Measurements from ENCODE around the gene STX8. TPM values are rescaled to one million over a fixed set of nuclear protein-coding genes. Genes with fewer than 3 reads are reported as not detected.

The STX8 gene
- polyA plus RNA-seq, 1 of the 3 experiments (the other 2 are of a cell fraction): 51.3 TPM

DNA sequence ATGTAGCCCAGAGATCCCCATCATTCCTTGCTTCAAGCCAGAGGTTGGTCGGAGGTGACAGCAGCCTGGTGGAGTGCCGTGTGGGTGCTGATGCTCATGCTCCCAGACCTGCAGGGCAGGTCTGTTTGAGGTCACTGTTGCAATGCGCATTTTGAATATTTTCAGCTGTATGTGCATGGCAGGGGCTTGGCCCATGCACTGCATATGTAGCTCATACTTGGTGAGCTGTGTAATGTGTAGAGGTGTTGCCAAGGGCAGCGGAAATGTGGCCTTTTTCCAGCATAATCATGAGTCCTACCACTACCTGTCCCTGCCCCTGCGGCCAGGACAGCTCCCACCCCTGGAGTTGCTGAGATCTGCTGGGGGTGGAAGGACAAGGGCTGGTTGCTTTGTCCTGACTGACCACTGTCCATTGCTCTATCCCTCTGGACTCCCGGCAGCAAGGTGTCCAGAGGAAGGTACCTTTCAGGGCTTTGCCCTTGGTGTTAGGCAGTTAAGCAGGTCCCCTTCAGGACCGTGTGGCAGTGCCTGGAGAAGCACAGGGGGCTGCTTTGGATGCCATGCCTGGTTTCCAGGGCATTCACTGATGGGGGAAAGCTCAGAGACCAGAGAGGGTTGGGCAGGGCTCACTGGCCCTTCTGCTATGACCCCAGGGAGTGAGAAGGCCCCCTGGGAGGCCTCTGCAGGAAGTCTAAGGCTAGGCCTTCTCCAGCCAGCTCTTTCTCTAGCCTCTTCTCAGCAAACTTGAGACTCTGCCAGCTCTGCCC, 339.2 kb downstream of the STX8 start:
- Histone ChIP-seq H3K9me2 (no peaks in the 10 kb centered on the region), H3K27ac (ENCODE audit: low read depth in 2 of 2, low read length in 1 of 2) (no peak overlapping the region), H3K4me3 (ENCODE audit: low read depth in 2 of 2, low read length in 1 of 2) (no peak overlapping the region), H4K20me1 (ENCODE audit: insufficient read depth) (no peaks in the 10 kb centered on the region), H2AFZ (ENCODE audit: low read depth) (no peak overlapping the region), H3K9ac (no peak overlapping the region), H3K27me3 (ENCODE audit: insufficient read depth) (no peaks in the 10 kb centered on the region), H3K79me2 (ENCODE audit: insufficient read depth) (no peaks in the 10 kb centered on the region), H3K4me2 (no peak overlapping the region), H3K9me3 (no peaks in the 10 kb centered on the region), H3F3A (replicated peaks; ENCODE audit: insufficient read depth) (no peaks in the 10 kb centered on the region), H3K4me1 (ENCODE audit: control insufficient read depth in 1 of 2, insufficient read depth in 2 of 2, low read depth in 1 of 2, low read length in 1 of 2) (peaks cover 0 to 21% of the 10 kb centered on the region in 2 experiments; a peak in 2 of 4 replicates), H3K36me3 (replicated peaks in 1 of 2; ENCODE audit: control insufficient read depth in 1 of 2, insufficient read depth in 2 of 2, low read length in 1 of 2) (no peaks in the 10 kb centered on the region)
- CTCF ChIA-PET: no interaction called here
- WGBS (ENCODE audit: low lambda C conversion rate): 85% methylated on average over 7 of the region's 7 CpGs
- POLR2A ChIA-PET: no interaction called here
- TF ChIP-seq MEF2A (IDR thresholded peaks at IDR 0.05; ENCODE audit: borderline replicate concordance, low read depth) (no peak), TEAD4 (IDR thresholded peaks at IDR 0.05; ENCODE audit: borderline replicate concordance, insufficient read depth) (no peak), YY1 (IDR thresholded peaks at IDR 0.05; ENCODE audit: low read depth) (no peak), NRF1 (IDR thresholded peaks at IDR 0.05; ENCODE audit: low read depth, low read length) (no peak), POLR2AphosphoS5 (IDR thresholded peaks at IDR 0.05; ENCODE audit: low read depth, low read length) (no peak), FOSL2 (IDR thresholded peaks at IDR 0.05; ENCODE audit: borderline replicate concordance, low read depth) (no peak)
- TF ChIP-seq, protein P1, sequence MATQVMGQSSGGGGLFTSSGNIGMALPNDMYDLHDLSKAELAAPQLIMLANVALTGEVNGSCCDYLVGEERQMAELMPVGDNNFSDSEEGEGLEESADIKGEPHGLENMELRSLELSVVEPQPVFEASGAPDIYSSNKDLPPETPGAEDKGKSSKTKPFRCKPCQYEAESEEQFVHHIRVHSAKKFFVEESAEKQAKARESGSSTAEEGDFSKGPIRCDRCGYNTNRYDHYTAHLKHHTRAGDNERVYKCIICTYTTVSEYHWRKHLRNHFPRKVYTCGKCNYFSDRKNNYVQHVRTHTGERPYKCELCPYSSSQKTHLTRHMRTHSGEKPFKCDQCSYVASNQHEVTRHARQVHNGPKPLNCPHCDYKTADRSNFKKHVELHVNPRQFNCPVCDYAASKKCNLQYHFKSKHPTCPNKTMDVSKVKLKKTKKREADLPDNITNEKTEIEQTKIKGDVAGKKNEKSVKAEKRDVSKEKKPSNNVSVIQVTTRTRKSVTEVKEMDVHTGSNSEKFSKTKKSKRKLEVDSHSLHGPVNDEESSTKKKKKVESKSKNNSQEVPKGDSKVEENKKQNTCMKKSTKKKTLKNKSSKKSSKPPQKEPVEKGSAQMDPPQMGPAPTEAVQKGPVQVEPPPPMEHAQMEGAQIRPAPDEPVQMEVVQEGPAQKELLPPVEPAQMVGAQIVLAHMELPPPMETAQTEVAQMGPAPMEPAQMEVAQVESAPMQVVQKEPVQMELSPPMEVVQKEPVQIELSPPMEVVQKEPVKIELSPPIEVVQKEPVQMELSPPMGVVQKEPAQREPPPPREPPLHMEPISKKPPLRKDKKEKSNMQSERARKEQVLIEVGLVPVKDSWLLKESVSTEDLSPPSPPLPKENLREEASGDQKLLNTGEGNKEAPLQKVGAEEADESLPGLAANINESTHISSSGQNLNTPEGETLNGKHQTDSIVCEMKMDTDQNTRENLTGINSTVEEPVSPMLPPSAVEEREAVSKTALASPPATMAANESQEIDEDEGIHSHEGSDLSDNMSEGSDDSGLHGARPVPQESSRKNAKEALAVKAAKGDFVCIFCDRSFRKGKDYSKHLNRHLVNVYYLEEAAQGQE (IDR thresholded peaks at IDR 0.05; ENCODE audit: low read depth, low read length): no peak
- no peak for DNase-seq

DNA sequence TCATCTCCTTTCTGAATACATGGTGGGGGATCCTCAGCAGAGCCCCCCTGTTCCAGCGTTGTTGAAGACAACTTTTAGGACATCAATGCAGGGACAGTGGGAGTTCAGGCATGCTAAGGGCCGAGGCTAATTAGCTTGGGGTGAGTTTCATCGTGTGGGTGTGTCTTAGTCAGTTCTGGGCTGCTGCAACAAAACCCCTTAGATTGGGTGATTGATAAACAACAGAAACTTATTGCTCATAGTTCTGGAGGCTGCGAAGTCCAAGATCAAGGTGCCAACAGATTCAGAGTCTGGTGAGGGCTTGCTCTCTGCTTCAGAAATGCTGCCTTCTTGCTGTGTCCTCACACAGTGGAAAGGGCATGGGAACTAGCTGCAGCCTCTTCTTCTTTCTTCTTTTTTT, 340.3 kb downstream of the STX8 start:
- no peaks in the 10 kb centered on the region for H3K9me2 ChIP-seq
- ChIA-PET CTCF (no interaction called here), POLR2A (no interaction called here)
- H3K4me1 ChIP-seq (ENCODE audit: control insufficient read depth in 1 of 2, insufficient read depth in 2 of 2, low read depth in 1 of 2, low read length in 1 of 2): peaks cover 0 to 16% of the 10 kb centered on the region in 2 experiments; a peak in 1 of 4 replicates
- H3K79me2 ChIP-seq (ENCODE audit: insufficient read depth): no peaks in the 10 kb centered on the region
- no peaks in the 10 kb centered on the region for H3K36me3 ChIP-seq (replicated peaks in 1 of 2; ENCODE audit: control insufficient read depth in 1 of 2, insufficient read depth in 2 of 2, low read length in 1 of 2)
- no peak overlapping the region for H3K27ac ChIP-seq (ENCODE audit: low read depth in 2 of 2, low read length in 1 of 2)
- H3K4me2 ChIP-seq: no peak overlapping the region
- H2AFZ ChIP-seq (ENCODE audit: low read depth): no peak overlapping the region
- no peaks in the 10 kb centered on the region for H3K9me3 ChIP-seq
- no peak overlapping the region for H3K4me3 ChIP-seq (ENCODE audit: low read depth in 2 of 2, low read length in 1 of 2)
- no peaks in the 10 kb centered on the region for H4K20me1 ChIP-seq (ENCODE audit: insufficient read depth)
- H3F3A ChIP-seq (replicated peaks; ENCODE audit: insufficient read depth): no peaks in the 10 kb centered on the region
- 62% methylated on average over 4 of the region's 4 CpGs for WGBS (ENCODE audit: low lambda C conversion rate)
- DNase-seq: no peak
- no peak for TF ChIP-seq SIN3A (IDR thresholded peaks at IDR 0.05; ENCODE audit: borderline replicate concordance, low read depth, low read length)
- TF ChIP-seq, protein P2, sequence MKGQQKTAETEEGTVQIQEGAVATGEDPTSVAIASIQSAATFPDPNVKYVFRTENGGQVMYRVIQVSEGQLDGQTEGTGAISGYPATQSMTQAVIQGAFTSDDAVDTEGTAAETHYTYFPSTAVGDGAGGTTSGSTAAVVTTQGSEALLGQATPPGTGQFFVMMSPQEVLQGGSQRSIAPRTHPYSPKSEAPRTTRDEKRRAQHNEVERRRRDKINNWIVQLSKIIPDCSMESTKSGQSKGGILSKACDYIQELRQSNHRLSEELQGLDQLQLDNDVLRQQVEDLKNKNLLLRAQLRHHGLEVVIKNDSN (IDR thresholded peaks at IDR 0.05; ENCODE audit: borderline replicate concordance, low read depth): no peak
- TF ChIP-seq, protein P3, sequence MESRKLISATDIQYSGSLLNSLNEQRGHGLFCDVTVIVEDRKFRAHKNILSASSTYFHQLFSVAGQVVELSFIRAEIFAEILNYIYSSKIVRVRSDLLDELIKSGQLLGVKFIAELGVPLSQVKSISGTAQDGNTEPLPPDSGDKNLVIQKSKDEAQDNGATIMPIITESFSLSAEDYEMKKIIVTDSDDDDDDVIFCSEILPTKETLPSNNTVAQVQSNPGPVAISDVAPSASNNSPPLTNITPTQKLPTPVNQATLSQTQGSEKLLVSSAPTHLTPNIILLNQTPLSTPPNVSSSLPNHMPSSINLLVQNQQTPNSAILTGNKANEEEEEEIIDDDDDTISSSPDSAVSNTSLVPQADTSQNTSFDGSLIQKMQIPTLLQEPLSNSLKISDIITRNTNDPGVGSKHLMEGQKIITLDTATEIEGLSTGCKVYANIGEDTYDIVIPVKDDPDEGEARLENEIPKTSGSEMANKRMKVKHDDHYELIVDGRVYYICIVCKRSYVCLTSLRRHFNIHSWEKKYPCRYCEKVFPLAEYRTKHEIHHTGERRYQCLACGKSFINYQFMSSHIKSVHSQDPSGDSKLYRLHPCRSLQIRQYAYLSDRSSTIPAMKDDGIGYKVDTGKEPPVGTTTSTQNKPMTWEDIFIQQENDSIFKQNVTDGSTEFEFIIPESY (IDR thresholded peaks at IDR 0.05; ENCODE audit: borderline replicate concordance, low read depth): no peak
- TF ChIP-seq, protein P4, sequence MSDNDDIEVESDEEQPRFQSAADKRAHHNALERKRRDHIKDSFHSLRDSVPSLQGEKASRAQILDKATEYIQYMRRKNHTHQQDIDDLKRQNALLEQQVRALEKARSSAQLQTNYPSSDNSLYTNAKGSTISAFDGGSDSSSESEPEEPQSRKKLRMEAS (IDR thresholded peaks at IDR 0.05; ENCODE audit: low read depth): no peak
- TF ChIP-seq POLR2AphosphoS5 (IDR thresholded peaks at IDR 0.05; ENCODE audit: low read depth, low read length): no peak
- no peak for TF ChIP-seq NFIC (IDR thresholded peaks at IDR 0.05; ENCODE audit: borderline replicate concordance)
- TF ChIP-seq EP300 (IDR thresholded peaks at IDR 0.05; ENCODE audit: borderline replicate concordance in 1 of 2, low read depth in 1 of 2, low read length in 1 of 2): no peak
- TF ChIP-seq JUND (IDR thresholded peaks at IDR 0.05): no peak
- TF ChIP-seq FOXJ3 (CRISPR knock-in tag; IDR thresholded peaks at IDR 0.05): no peak
- TF ChIP-seq MEF2A (IDR thresholded peaks at IDR 0.05; ENCODE audit: borderline replicate concordance, low read depth): no peak
- no peak for TF ChIP-seq RXRA (IDR thresholded peaks at IDR 0.05; ENCODE audit: borderline replicate concordance, low read depth)
- no peak for TF ChIP-seq CHD2 (IDR thresholded peaks at IDR 0.05; ENCODE audit: low read length, partially characterized antibody)
- H3K9ac ChIP-seq: no peak overlapping the region
- no peaks in the 10 kb centered on the region for H3K27me3 ChIP-seq (ENCODE audit: insufficient read depth)

All from SK-N-SH (cell line).